ENCODE results near the gene EVC2. TPM values are rescaled to one million over a fixed set of nuclear protein-coding genes. Genes with fewer than 3 reads are reported as not detected.

The EVC2 gene
- total and polyA plus RNA-seq, 10 of the 15 experiments (the other 5 are each of a cell fraction or from before 2014, with no cell fraction given), result 0.34 to 10.4 (median 5.6) TPM

DNA sequence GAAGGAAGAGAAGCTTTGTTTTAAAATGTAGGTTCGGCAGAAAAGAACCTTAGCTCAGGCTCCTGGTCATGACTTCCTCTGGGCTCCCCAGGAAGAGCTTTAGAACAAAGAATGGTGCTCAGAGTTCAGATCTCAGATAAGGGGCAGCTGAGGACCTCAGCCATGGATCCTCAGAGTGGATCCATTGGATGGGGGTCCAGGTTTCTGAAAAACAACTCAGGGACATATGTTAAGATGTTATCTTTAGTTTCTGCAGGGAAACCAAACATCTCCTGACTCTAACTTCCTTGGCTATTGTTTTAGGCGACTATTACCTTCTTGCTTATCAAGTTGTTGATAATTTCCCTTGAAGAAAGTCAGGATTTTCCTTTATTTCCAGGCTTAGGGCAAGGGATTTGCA, 8.0 kb upstream of the EVC2 start:
- no peak for ATAC-seq
- intact Hi-C loops (cut with micrococcal nuclease; ENCODE audit: unreplicated experiment), result loop anchor here (5.0 to 10.0 kb wide), 3 partner anchors 254 to 468 kb away; no protein-coding TSS in a partner anchor
- POLR2A ChIA-PET, result interaction anchor here (0.9 kb wide), 1 partner anchor 10 kb away, joined by 3 read pairs; no protein-coding TSS in a partner anchor

More for the DNA sequence above, 8.0 kb upstream of the EVC2 start:
- no peaks in the 10 kb centered on the region for H3K27me3 ChIP-seq (replicated peaks in 1 of 2; ENCODE audit: control insufficient read depth in 2 of 2, insufficient read depth in 2 of 2, low read length in 1 of 2)
- WGBS (ENCODE audit: insufficient coverage, insufficient replicate concordance, low lambda C conversion rate, missing lambda C conversion rate), result 38% methylated on average over 2 of the region's 2 CpGs
- no peak for DNase-seq (ENCODE audit: low read depth, low spot score)
- H3K27ac ChIP-seq (ENCODE audit: control insufficient read depth, insufficient read depth), result no peak overlapping the region
- no peak overlapping the region for H3K9ac ChIP-seq (ENCODE audit: control insufficient read depth, insufficient read depth, low read length)
- TF ChIP-seq SREBF2 (IDR thresholded peaks at IDR 0.05; ENCODE audit: low read length) (no peak), SRF (IDR thresholded peaks at IDR 0.05; ENCODE audit: low read depth in 2 of 2, low read length in 2 of 2) (no peak), ZBED1 (IDR thresholded peaks at IDR 0.05; ENCODE audit: borderline replicate concordance) (no peak), ASH2L (IDR thresholded peaks at IDR 0.05; ENCODE audit: borderline replicate concordance, low read depth) (no peak), KDM1A (IDR thresholded peaks at IDR 0.05; ENCODE audit: borderline replicate concordance) (no peak), MXI1 (IDR thresholded peaks at IDR 0.05; ENCODE audit: low read depth, low read length) (no peak), TAF1 (IDR thresholded peaks at IDR 0.05; ENCODE audit: borderline replicate concordance, low read depth, low read length) (no peak), YY1 (IDR thresholded peaks at IDR 0.05; ENCODE audit: low read depth, low read length) (no peak)
- TF ChIP-seq, protein P1, sequence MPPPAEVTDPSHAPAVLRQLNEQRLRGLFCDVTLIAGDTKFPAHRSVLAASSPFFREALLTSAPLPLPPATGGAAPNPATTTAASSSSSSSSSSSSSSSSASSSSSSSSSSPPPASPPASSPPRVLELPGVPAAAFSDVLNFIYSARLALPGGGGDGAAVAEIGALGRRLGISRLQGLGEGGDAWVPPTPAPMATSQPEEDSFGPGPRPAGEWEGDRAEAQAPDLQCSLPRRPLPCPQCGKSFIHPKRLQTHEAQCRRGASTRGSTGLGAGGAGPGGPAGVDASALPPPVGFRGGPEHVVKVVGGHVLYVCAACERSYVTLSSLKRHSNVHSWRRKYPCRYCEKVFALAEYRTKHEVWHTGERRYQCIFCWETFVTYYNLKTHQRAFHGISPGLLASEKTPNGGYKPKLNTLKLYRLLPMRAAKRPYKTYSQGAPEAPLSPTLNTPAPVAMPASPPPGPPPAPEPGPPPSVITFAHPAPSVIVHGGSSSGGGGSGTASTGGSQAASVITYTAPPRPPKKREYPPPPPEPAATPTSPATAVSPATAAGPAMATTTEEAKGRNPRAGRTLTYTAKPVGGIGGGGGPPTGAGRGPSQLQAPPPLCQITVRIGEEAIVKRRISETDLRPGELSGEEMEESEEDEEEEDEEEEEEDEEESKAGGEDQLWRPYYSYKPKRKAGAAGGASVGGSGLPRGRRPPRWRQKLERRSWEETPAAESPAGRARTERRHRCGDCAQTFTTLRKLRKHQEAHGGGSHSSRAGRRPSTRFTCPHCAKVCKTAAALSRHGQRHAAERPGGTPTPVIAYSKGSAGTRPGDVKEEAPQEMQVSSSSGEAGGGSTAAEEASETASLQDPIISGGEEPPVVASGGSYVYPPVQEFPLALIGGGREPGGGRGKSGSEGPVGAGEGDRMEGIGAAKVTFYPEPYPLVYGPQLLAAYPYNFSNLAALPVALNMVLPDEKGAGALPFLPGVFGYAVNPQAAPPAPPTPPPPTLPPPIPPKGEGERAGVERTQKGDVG (CRISPR knock-in tag; IDR thresholded peaks at IDR 0.05), result no peak
- no peak overlapping the region for H3K4me3 ChIP-seq
- H3K9me3 ChIP-seq (replicated peaks; ENCODE audit: control insufficient read depth, insufficient read depth, low read length), result peaks cover 4% of the 10 kb centered on the region; the same call in 2 of the 3 replicates
- FAIRE-seq, result no peak
- peaks cover 26% of the 10 kb centered on the region for H3K79me2 ChIP-seq (ENCODE audit: control insufficient read depth, insufficient read depth, low read length)
- H4K20me1 ChIP-seq (ENCODE audit: control insufficient read depth, insufficient read depth), result no peaks in the 10 kb centered on the region
- no peak overlapping the region for H2AFZ ChIP-seq (ENCODE audit: control insufficient read depth, low read depth, low read length)
- peak overlapping the region; percentile 26; the same call in 1 of the 2 replicates for H3K4me2 ChIP-seq (ENCODE audit: control insufficient read depth, insufficient read depth)
- in situ Hi-C loops (cut with MboI), result no loop called here
- H3K36me3 ChIP-seq (ENCODE audit: control insufficient read depth in 2 of 2, insufficient read depth in 2 of 2, low read length in 1 of 2), result peaks cover 0 to 4% of the 10 kb centered on the region in 2 experiments; a peak in 1 of 4 replicates
- RAD21 ChIA-PET (ENCODE audit: unreplicated experiment), result interaction anchor here (1.2 kb wide), 1 partner anchor 10 kb away, joined by 11 read pairs; no protein-coding TSS in a partner anchor
- no TSS peak for BruUV-seq (replicated peaks)
- peaks cover 3% of the 10 kb centered on the region; the same call in 1 of the 2 replicates for H3K4me1 ChIP-seq (ENCODE audit: control insufficient read depth, insufficient read depth, low read length)
- SMC1A ChIA-PET (ENCODE audit: uncharacterized antibody, unreplicated experiment), result interaction anchor here (0.7 to 1.5 kb wide), 3 partner anchors 13 to 125 kb away, joined by 3 read pairs; no protein-coding TSS in a partner anchor
- CTCF ChIA-PET, result no interaction called here

Measured in GM12878 (cell line).